Suprapubic skin (tissue), 3 donors: ENCODE measurements around the gene CR1L.

Experiments used
- POLR2A ChIP-seq, 2 donors: fragments of 450-650 bp; IDR thresholded peaks; one replicate each; pipeline ENCODE4 v1.6.1; 2017; ENCODE audit warnings: antibody characterized with exemption in 2 of 2, mild to moderate bottlenecking in 2 of 2, moderate library complexity in 2 of 2
- TF ChIP-seq, protein P1 (sequence below), 2 donors: fragments of 200-600 bp in 1 of 2; fragments of 450-650 bp in 1 of 2; sonication (generic) in 1 of 2; IDR thresholded peaks; one replicate each; pipeline ENCODE4 v1.5.1; 2016 to 2019; ENCODE audit warnings: antibody characterized with exemption in 2 of 2, mild to moderate bottlenecking in 1 of 2, moderate library complexity in 1 of 2

GRCh38 chr1:207747627-207748492 lies 102.9 kb downstream of the CR1L start:
- TF ChIP-seq, protein P1, sequence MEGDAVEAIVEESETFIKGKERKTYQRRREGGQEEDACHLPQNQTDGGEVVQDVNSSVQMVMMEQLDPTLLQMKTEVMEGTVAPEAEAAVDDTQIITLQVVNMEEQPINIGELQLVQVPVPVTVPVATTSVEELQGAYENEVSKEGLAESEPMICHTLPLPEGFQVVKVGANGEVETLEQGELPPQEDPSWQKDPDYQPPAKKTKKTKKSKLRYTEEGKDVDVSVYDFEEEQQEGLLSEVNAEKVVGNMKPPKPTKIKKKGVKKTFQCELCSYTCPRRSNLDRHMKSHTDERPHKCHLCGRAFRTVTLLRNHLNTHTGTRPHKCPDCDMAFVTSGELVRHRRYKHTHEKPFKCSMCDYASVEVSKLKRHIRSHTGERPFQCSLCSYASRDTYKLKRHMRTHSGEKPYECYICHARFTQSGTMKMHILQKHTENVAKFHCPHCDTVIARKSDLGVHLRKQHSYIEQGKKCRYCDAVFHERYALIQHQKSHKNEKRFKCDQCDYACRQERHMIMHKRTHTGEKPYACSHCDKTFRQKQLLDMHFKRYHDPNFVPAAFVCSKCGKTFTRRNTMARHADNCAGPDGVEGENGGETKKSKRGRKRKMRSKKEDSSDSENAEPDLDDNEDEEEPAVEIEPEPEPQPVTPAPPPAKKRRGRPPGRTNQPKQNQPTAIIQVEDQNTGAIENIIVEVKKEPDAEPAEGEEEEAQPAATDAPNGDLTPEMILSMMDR (IDR thresholded peaks at IDR 0.05), result no peak
- TF ChIP-seq POLR2A (IDR thresholded peaks at IDR 0.05), result no peak
